ENCODE measurements around the gene FGG.

GRCh38 chr4:154565704-154566103, 46.8 kb downstream of the FGG start:
- TF ChIP-seq POLR2A (IDR thresholded peaks at IDR 0.05; ENCODE audit: extremely low read depth, insufficient read length): no peak
- TF ChIP-seq, protein P1, sequence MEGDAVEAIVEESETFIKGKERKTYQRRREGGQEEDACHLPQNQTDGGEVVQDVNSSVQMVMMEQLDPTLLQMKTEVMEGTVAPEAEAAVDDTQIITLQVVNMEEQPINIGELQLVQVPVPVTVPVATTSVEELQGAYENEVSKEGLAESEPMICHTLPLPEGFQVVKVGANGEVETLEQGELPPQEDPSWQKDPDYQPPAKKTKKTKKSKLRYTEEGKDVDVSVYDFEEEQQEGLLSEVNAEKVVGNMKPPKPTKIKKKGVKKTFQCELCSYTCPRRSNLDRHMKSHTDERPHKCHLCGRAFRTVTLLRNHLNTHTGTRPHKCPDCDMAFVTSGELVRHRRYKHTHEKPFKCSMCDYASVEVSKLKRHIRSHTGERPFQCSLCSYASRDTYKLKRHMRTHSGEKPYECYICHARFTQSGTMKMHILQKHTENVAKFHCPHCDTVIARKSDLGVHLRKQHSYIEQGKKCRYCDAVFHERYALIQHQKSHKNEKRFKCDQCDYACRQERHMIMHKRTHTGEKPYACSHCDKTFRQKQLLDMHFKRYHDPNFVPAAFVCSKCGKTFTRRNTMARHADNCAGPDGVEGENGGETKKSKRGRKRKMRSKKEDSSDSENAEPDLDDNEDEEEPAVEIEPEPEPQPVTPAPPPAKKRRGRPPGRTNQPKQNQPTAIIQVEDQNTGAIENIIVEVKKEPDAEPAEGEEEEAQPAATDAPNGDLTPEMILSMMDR (IDR thresholded peaks at IDR 0.05; ENCODE audit: low read depth, low read length): no peak
- TF ChIP-seq, protein P2, sequence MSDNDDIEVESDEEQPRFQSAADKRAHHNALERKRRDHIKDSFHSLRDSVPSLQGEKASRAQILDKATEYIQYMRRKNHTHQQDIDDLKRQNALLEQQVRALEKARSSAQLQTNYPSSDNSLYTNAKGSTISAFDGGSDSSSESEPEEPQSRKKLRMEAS (IDR thresholded peaks at IDR 0.05; ENCODE audit: low read depth, low read length): no peak

All from NB4 (cell line).